Loucy (cell line): ENCODE measurements around the gene JAG1.

ENCODE experiments used
- H2AFZ ChIP-seq: fragments of 200-600 bp; sonication (generic); 2 replicates; pipeline ENCODE4 v1.6.0; 2016; ENCODE audit warnings: antibody characterized with exemption, mild to moderate bottlenecking, low read length, moderate library complexity
- H3F3A ChIP-seq: fragments of 200-600 bp; 2 replicates; pipeline ENCODE4 v1.6.0; 2016; ENCODE audit warnings: antibody characterized with exemption, low read depth, mild to moderate bottlenecking
- H3K27me3 ChIP-seq: fragments of 200-600 bp; sonication (generic); 2 replicates; pipeline ENCODE4 v1.6.1; 2014; ENCODE audit warnings: low read length, mild to moderate bottlenecking; ENCODE audit not compliant: insufficient read depth, poor library complexity, severe bottlenecking
- H3K36me3 ChIP-seq: fragments of 200-600 bp; sonication (generic); 2 replicates; pipeline ENCODE4 v1.6.1; 2016; ENCODE audit warnings: low read length; ENCODE audit not compliant: insufficient read depth
- H3K4me1 ChIP-seq: fragments of 200-600 bp; sonication (generic); 2 replicates; pipeline ENCODE4 v1.5.1; 2014; ENCODE audit warnings: low read length, mild to moderate bottlenecking; ENCODE audit not compliant: insufficient read depth, poor library complexity, severe bottlenecking
- H3K4me2 ChIP-seq: fragments of 200-600 bp; sonication (generic); 2 replicates; pipeline ENCODE4 v1.6.0; 2014; ENCODE audit warnings: antibody characterized with exemption, low read length, low read depth, mild to moderate bottlenecking; ENCODE audit not compliant: poor library complexity, severe bottlenecking
- H3K4me3 ChIP-seq: fragments of 200-600 bp; sonication (generic); 2 replicates; pipeline ENCODE4 v1.5.1; 2014; ENCODE audit warnings: low read length, mild to moderate bottlenecking, mixed read lengths; ENCODE audit not compliant: poor library complexity, severe bottlenecking
- H3K79me2 ChIP-seq: fragments of 200-600 bp; sonication (generic); 2 replicates; pipeline ENCODE4 v1.6.1; 2014; ENCODE audit warnings: low read length; ENCODE audit not compliant: insufficient read depth
- H3K9ac ChIP-seq: fragments of 200-600 bp; sonication (generic); 2 replicates; pipeline ENCODE4 v1.6.0; 2014; ENCODE audit warnings: mild to moderate bottlenecking, low read depth, low read length, moderate library complexity; ENCODE audit not compliant: poor library complexity, severe bottlenecking
- H3K9me2 ChIP-seq: fragments of 200-600 bp; sonication (generic); replicated peaks from 2 replicates; pipeline ENCODE4 v1.6.1; 2016; ENCODE audit warnings: low read depth, low read length, mixed read lengths
- H3K9me3 ChIP-seq: fragments of 200-600 bp; sonication (generic); 2 replicates; pipeline ENCODE4 v1.6.1; 2014; ENCODE audit warnings: mild to moderate bottlenecking, antibody characterized with exemption, low read length, low read depth; ENCODE audit not compliant: insufficient read depth
- H4K20me1 ChIP-seq: fragments of 200-600 bp; sonication (generic); 2 replicates; pipeline ENCODE4 v1.6.0; 2014; ENCODE audit warnings: antibody characterized with exemption, low read length, mild to moderate bottlenecking; ENCODE audit not compliant: insufficient read depth, poor library complexity, severe bottlenecking
- EZH2phosphoT487 ChIP-seq: fragments of 200-600 bp; IDR thresholded peaks from 2 replicates; pipeline ENCODE4 v1.6.1; 2018; ENCODE audit warnings: antibody characterized with exemption, mild to moderate bottlenecking, moderate library complexity, borderline replicate concordance
- TF ChIP-seq, protein P1 (sequence below): fragments of 200-600 bp; sonication (generic); conservative IDR thresholded peaks from 2 replicates; pipeline ENCODE4 v1.5.1; 2014; ENCODE audit warnings: mild to moderate bottlenecking, antibody characterized with exemption, low read length

The JAG1 gene

DNA sequence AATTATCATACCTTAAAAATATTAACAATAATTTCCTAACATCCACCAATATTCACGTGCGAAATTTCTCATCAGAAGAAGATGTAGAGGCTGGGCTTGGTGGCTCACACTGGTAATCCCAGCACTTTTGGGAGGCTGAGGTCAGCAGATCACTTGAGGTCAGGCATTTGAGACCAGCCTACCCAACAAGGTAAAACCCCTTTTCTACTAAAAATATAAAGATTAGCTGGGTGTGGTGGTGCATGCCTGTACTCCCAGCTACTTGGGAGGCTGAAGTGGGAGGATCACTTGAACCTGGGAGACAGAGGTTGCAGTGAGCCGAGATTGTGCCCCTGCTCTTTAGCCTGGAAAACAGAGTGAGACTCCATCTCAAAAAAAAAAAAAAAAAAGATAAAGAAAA, 36.1 kb upstream of the JAG1 start:
- no peaks in the 10 kb centered on the region for H3F3A ChIP-seq
- no peak overlapping the region for H3K4me3 ChIP-seq
- no peaks in the 10 kb centered on the region; the same call in 1 of the 2 replicates for H3K9me3 ChIP-seq
- TF ChIP-seq, protein P1, sequence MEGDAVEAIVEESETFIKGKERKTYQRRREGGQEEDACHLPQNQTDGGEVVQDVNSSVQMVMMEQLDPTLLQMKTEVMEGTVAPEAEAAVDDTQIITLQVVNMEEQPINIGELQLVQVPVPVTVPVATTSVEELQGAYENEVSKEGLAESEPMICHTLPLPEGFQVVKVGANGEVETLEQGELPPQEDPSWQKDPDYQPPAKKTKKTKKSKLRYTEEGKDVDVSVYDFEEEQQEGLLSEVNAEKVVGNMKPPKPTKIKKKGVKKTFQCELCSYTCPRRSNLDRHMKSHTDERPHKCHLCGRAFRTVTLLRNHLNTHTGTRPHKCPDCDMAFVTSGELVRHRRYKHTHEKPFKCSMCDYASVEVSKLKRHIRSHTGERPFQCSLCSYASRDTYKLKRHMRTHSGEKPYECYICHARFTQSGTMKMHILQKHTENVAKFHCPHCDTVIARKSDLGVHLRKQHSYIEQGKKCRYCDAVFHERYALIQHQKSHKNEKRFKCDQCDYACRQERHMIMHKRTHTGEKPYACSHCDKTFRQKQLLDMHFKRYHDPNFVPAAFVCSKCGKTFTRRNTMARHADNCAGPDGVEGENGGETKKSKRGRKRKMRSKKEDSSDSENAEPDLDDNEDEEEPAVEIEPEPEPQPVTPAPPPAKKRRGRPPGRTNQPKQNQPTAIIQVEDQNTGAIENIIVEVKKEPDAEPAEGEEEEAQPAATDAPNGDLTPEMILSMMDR: no peak
- no peak for TF ChIP-seq EZH2phosphoT487
- H3K27me3 ChIP-seq: no peaks in the 10 kb centered on the region
- no peaks in the 10 kb centered on the region for H3K36me3 ChIP-seq
- no peaks in the 10 kb centered on the region for H3K79me2 ChIP-seq
- no peak overlapping the region for H3K4me2 ChIP-seq
- no peaks in the 10 kb centered on the region for H4K20me1 ChIP-seq
- H3K9me2 ChIP-seq: no peaks in the 10 kb centered on the region
- H3K9ac ChIP-seq: no peak overlapping the region
- no peaks in the 10 kb centered on the region for H3K4me1 ChIP-seq
- no peak overlapping the region for H2AFZ ChIP-seq

DNA sequence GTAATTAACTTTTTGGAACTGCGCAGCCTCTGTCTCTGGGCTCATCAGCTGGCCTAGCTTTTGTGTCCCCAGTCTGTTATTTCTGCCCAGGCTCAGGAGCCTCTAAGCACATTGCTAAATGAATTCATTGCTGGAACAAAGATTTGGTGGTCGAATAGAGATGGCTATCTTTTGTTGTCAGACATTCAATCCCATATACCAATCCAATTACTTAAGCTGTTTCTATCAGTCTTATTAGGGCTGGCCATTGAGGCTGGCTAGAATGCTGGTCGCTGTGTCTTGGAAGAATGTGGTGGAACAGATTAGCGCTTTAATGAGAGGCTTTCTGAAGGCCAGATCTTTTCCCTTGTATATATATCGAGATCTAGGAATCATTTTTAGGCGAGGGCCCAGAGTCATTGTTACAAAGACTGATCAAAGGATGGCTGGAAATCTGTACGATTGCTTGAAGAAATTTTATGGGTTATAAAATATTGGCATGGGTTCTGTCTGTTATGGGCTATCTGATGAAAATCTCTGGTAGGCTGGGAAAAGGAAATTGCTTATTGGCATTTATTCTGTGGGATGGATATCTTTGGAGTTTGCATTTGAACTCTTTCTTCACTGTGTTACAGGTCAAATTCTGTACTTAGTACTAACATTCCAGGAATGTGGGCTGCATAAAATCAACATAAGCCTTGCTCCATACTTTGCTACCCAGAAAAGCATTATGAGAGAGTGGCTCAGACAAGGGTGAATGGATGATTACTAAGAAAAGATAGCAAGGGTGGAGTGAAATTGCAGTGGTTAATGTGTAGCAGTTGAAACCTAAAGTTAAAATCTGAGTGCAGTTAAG, 34.8 kb upstream of the JAG1 start:
- H3K4me3 ChIP-seq: no peak overlapping the region
- no peaks in the 10 kb centered on the region for H3K79me2 ChIP-seq
- peaks cover 3% of the 10 kb centered on the region; the same call in 1 of the 2 replicates for H3K9me3 ChIP-seq
- H3K9me2 ChIP-seq: no peaks in the 10 kb centered on the region
- no peaks in the 10 kb centered on the region for H3F3A ChIP-seq
- no peaks in the 10 kb centered on the region for H4K20me1 ChIP-seq
- no peaks in the 10 kb centered on the region for H3K4me1 ChIP-seq
- H3K27me3 ChIP-seq: no peaks in the 10 kb centered on the region
- TF ChIP-seq EZH2phosphoT487: no peak
- TF ChIP-seq, protein P1: no peak
- no peak overlapping the region for H2AFZ ChIP-seq
- no peak overlapping the region for H3K9ac ChIP-seq
- H3K36me3 ChIP-seq: no peaks in the 10 kb centered on the region
- no peak overlapping the region for H3K4me2 ChIP-seq

DNA sequence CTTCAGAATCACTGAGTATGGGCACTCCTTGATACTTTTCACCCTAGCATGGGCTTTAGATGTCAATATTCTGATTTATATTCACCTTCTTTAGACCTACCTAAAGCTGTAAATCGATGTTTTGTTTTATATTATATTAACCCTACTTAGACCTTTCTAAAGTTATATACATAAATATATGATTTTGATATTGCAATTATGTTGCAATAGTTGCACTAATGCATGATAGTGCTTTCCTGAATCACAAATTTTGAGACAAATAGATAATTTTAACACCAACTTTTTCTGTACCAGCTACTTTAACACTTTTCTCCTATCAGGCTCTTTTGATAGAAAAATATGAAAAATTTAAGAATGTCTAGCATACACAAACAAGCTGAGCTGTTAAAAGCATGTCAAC, 34.0 kb upstream of the JAG1 start:
- no peak overlapping the region for H3K4me3 ChIP-seq
- H3K4me1 ChIP-seq: no peaks in the 10 kb centered on the region
- peaks cover 3% of the 10 kb centered on the region; the same call in 1 of the 2 replicates for H3K9me3 ChIP-seq
- H3K27me3 ChIP-seq: no peaks in the 10 kb centered on the region
- no peaks in the 10 kb centered on the region for H3K36me3 ChIP-seq
- TF ChIP-seq, protein P1: no peak
- no peak for TF ChIP-seq EZH2phosphoT487
- H2AFZ ChIP-seq: no peak overlapping the region
- H4K20me1 ChIP-seq: no peaks in the 10 kb centered on the region
- H3K79me2 ChIP-seq: no peaks in the 10 kb centered on the region
- no peak overlapping the region for H3K4me2 ChIP-seq
- H3F3A ChIP-seq: no peaks in the 10 kb centered on the region
- no peak overlapping the region for H3K9ac ChIP-seq
- H3K9me2 ChIP-seq: no peaks in the 10 kb centered on the region
